Activated CD8-positive, alpha-beta memory T cell treated with anti-CD3 and anti-CD28 coated beads for 24 hours (primary cell): Measurements from ENCODE around the gene GRIA3.
"Not testable (repeated sequence)": the region's sequence is repeated elsewhere in the genome, so short reads cannot be mapped to it uniquely, and the experiment has no call there.

Experiments
- DNase-seq: peaks from one replicate; pipeline ENCODE4 v3.0.0-alpha.2; 2020

Gene GRIA3

GRCh38 chrX:123476611-123477219 is 292.6 kb downstream of the GRIA3 start:
- no peak for DNase-seq

GRCh38 chrX:123477673-123478072 is 293.6 kb downstream of the GRIA3 start:
- DNase-seq, result no peak

- no peak for DNase-seq
Observed at GRCh38 chrX:123481913-123482851, 298.1 kb downstream of the GRIA3 start.

- no peak for DNase-seq
Observed at GRCh38 chrX:123486297-123486696, 302.2 kb downstream of the GRIA3 start.

- DNase-seq, result no peak
Observed at GRCh38 chrX:123487236-123487635, 303.2 kb downstream of the GRIA3 start.

- no peak for DNase-seq
Observed at GRCh38 chrX:123487669-123488068, 303.6 kb downstream of the GRIA3 start.

- no peak for DNase-seq
Observed at GRCh38 chrX:123489011-123489410, 304.9 kb downstream of the GRIA3 start.

GRCh38 chrX:123493857-123494256 is 309.8 kb downstream of the GRIA3 start:
- DNase-seq, result no peak

GRCh38 chrX:123499787-123500186 is 315.7 kb downstream of the GRIA3 start:
- DNase-seq, result no peak

GRCh38 chrX:123504047-123504446 is 320.0 kb downstream of the GRIA3 start:
- no peak for DNase-seq

- DNase-seq, result no peak
Observed at GRCh38 chrX:123504630-123505270, 320.7 kb downstream of the GRIA3 start.

GRCh38 chrX:123513585-123514278 is 329.7 kb downstream of the GRIA3 start:
- no peak for DNase-seq

- DNase-seq, result not testable (repeated sequence)
Observed at GRCh38 chrX:123514279-123514640, 330.2 kb downstream of the GRIA3 start.

- DNase-seq, result no peak
Observed at GRCh38 chrX:123518791-123519190, 334.7 kb downstream of the GRIA3 start.

GRCh38 chrX:123525123-123525725 is 341.1 kb downstream of the GRIA3 start:
- no peak for DNase-seq

GRCh38 chrX:123530726-123531125 is 346.6 kb downstream of the GRIA3 start:
- DNase-seq, result not testable (repeated sequence)
